Lower lobe of right lung (tissue), 2 donors: ENCODE data around the gene TAS1R1. TPM values are rescaled to one million over a fixed set of nuclear protein-coding genes. Genes with fewer than 3 reads are reported as not detected.

ENCODE experiments used
- ATAC-seq, 2 donors: fragments of 200-7000 bp; cut with Tn5 transposase; one replicate each; pipeline ENCODE4 v1.9.1; 2020 to 2022; ENCODE audit warnings: mild to moderate bottlenecking in 2 of 2, moderate library complexity in 2 of 2
- DNase-seq: peaks from one replicate; pipeline ENCODE4 v3.0.0-alpha.2; 2020
- H3K27ac ChIP-seq: fragments of 200-600 bp; one replicate; pipeline ENCODE4 v1.8.0; 2022
- H3K27me3 ChIP-seq: fragments of 200-600 bp; one replicate; pipeline ENCODE4 v1.8.0; 2022; ENCODE audit warnings: low read depth
- H3K36me3 ChIP-seq: fragments of 200-600 bp; one replicate; pipeline ENCODE4 v1.8.0; 2022; ENCODE audit warnings: mild to moderate bottlenecking
- H3K4me1 ChIP-seq: fragments of 200-600 bp; one replicate; pipeline ENCODE4 v1.8.0; 2022
- H3K4me3 ChIP-seq: fragments of 200-600 bp; one replicate; pipeline ENCODE4 v1.8.0; 2022; ENCODE audit warnings: mild to moderate bottlenecking
- H3K9me3 ChIP-seq: fragments of 200-600 bp; one replicate; pipeline ENCODE4 v1.8.0; 2022
- CTCF ChIP-seq: fragments of 200-600 bp; IDR thresholded peaks from one replicate; pipeline ENCODE4 v1.8.0; 2022; ENCODE audit warnings: antibody characterized with exemption, mild to moderate bottlenecking
- intact Hi-C: fragments of 100-400 bp; cut with DNase I; formaldehyde crosslinking; loops from one replicate; pipeline ENCODE4 v1.11.0; 2022
- total RNA-seq: library from RNA; stranded (reverse); fragmentation: NEBNext Ultra II Directional; extraction: Animal tissue kit (Norgen Biotek cat#: 25700); gene quantifications from one replicate; pipeline ENCODE4 v1.2.1, GENCODE V29; 2021
- donor health status: DM: no; HTN: yes; CAD: no; lungs with severe emphysema.

TAS1R1 gene
- total RNA-seq, 1 donor from 2014 or later, result 0.27 TPM

- Histone ChIP-seq H3K4me1 (peaks cover 42% of the 10 kb centered on the region), H3K27me3 (no peaks in the 10 kb centered on the region), H3K36me3 (peaks cover 90% of the 10 kb centered on the region), H3K27ac (no peak overlapping the region), H3K4me3 (no peak overlapping the region), H3K9me3 (no peaks in the 10 kb centered on the region)
- intact Hi-C loops, result no loop called here
- ATAC-seq (no peak), DNase-seq (no peak)
- TF ChIP-seq CTCF, result no peak
Measured at GRCh38 chr1:6592865-6593593, 37.9 kb downstream of the TAS1R1 start.

DNA sequence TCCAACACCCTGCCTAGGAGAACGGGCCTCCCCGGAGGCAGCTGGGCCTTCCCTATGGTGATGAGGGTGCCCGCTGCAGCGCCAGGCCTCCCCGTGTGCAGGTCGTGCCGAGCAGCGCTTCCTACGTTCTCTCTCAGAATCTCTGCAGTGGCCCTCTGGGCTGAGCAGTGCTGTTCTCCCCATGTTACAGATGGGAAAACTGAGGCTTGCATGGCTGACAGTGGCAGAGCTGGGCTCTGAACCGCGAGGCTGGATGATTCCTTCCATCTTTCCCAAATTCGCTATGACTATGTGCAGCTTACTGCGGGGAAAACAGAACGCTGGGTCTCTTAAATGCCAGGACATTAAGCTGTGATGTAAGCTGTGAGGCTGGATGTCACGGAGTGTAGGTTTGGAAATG lies 38.7 kb downstream of the TAS1R1 start:
- no peak for TF ChIP-seq CTCF
- no peak overlapping the region for H3K27ac ChIP-seq

DNA sequence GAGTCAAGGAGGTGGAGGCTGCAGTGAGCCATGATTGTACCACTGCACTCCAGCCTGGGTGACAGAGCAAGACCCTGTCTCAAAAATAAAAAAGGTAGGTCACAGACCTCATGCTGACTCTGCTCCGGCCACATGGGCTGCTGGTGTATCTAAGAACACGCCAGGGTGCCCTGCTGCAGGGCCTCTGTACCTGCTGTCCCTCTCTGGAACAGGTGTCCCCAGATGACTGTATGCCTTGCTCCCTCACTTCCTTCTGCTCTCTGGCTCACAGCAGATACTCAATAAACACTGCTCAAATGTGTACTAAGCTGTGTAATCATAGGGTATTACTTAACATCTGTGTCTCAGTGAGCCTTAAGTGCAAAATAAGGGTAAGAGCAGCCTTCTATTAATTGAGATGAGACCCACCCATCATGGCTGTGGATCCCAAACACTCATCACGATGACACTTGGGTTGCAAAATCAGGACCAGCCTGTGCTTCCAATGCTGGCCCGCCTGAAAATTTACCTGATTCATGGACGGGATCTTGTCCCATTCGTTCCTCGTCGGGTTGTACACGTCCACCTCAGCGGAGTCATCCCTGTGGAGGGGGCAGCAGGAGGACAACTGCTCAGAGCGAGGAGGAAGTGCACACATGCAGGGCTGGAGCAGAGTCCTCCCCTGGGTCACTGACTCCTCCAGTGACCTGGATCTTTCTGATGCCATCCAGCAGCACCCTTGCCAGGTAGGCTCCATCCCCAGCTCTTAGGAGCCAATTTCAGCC lies 40.1 kb downstream of the TAS1R1 start:
- no peaks in the 10 kb centered on the region for H3K27me3 ChIP-seq
- peaks cover 85% of the 10 kb centered on the region for H3K36me3 ChIP-seq
- H3K4me1 ChIP-seq, result peaks cover 55% of the 10 kb centered on the region
- no peak for ATAC-seq
- intact Hi-C loops, result no loop called here
- no peaks in the 10 kb centered on the region for H3K9me3 ChIP-seq
- no peak for DNase-seq
- TF ChIP-seq CTCF, result no peak
- H3K4me3 ChIP-seq, result no peak overlapping the region
- H3K27ac ChIP-seq, result no peak overlapping the region

More for the DNA sequence above, 38.7 kb downstream of the TAS1R1 start:
- peaks cover 43% of the 10 kb centered on the region for H3K4me1 ChIP-seq
- H3K4me3 ChIP-seq, result no peak overlapping the region
- H3K36me3 ChIP-seq, result peaks cover 90% of the 10 kb centered on the region
- DNase-seq, result no peak
- ATAC-seq, result no peak
- intact Hi-C loops, result no loop called here
- H3K9me3 ChIP-seq, result no peaks in the 10 kb centered on the region
- no peaks in the 10 kb centered on the region for H3K27me3 ChIP-seq

DNA sequence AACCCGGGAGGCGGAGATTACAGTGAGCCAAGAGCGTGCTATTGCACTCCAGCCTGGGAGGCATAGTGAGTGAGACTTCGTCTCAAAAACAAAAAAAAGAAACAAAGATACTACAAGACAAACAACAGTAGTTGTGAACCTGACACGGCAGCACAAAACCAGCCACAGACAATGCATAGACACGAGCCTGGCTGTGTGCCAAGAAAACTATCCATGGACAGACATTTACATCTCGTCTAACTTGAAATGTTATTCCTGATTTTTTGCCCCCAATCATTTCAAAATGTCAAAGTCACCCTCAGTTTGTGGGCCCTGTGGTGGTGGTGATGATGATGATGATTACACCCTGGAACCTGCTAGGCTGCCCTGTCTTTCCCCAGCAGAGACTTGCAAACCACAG lies 41.2 kb downstream of the TAS1R1 start:
- Histone ChIP-seq H3K27me3 (no peaks in the 10 kb centered on the region), H3K9me3 (no peaks in the 10 kb centered on the region), H3K36me3 (peaks cover 79% of the 10 kb centered on the region), H3K4me3 (no peak overlapping the region), H3K4me1 (peaks cover 56% of the 10 kb centered on the region), H3K27ac (no peak overlapping the region)
- ATAC-seq, result no peak
- no peak for DNase-seq
- TF ChIP-seq CTCF, result no peak
- intact Hi-C loops, result no loop called here

DNA sequence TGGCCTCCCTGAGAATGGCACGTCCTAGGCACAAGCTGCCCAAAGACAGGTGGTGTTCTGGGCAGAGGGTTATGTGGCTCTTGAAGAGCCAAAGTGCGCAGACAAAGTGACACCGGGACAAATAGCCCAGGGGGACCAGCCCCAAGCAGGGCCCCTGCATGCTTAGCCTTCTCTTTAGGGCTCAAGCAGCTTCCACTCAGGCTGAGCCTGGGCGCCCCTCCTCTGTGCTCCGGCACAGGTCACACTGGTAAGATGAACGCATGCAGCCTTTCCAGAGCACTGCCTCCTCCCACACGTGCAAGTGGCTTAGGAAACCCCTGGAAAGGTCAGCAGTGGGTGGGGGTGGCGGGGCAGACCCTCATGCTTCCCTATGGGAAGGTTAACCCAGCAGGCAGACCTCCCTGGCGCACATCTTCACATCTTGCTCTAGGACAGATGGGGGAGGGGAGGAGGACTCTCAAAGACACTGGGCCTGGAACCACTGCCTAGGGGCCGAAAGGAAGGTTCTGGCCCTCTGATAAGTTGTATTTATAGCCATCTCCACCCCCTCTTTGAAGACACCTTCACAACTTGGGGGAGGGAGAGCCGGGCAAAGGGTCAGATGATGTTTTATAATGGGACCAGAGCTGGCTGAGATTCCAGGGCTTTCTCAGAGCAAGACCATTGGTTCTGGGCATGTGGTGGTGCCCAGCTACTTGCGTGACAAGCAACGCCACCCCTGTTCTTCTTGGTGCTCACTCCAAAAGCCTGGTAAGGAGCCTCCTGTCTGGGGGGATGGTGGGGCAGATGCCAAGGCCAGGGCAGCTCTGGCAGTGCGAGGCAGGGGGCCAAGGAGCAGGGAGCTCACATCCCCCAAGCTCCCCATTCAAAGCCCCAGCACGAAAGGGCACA lies 42.0 kb downstream of the TAS1R1 start:
- Histone ChIP-seq H3K27me3 (no peaks in the 10 kb centered on the region), H3K4me1 (peaks cover 49% of the 10 kb centered on the region), H3K9me3 (no peaks in the 10 kb centered on the region), H3K27ac (no peak overlapping the region), H3K4me3 (no peak overlapping the region), H3K36me3 (peaks cover 75% of the 10 kb centered on the region)
- DNase-seq (no peak), ATAC-seq (no peak)
- intact Hi-C loops, result no loop called here
- TF ChIP-seq CTCF, result no peak
